NCI-H510A treated with DMSO at 0.1 percent for 48 hours (cell line): ENCODE data around the gene RIPK4.
"Not testable (repeated sequence)": the region's sequence is repeated elsewhere in the genome, so short reads cannot be mapped to it uniquely, and the experiment has no call there.

ENCODE experiments used
- DNase-seq: peaks from one replicate; lab custom pipeline; 2025; lab: John Stamatoyannopoulos, UW

Gene RIPK4

GRCh38 chr21:41737651-41738324, 29.1 kb downstream of the RIPK4 start:
- no peak for DNase-seq

DNA sequence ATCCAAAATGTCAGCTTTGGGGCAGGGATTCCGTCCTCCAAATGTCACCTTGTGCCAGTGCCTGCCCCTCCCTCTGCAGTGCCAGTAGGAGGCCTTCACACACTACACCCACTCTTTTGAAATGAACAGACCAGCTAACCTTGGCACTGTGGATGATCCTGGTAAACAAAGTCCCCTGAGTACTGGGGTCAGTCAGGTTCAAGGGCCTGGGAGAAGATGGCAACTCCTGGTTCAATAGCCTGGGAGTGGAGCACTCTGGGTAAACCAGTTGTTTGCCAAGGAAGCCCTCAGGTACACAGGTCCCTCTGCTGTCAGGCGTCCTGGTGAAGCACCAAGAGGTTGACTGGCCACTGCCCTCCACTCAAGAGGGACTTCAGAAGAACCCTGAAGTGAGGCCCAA, 30.4 kb downstream of the RIPK4 start:
- DNase-seq, result no peak

DNA sequence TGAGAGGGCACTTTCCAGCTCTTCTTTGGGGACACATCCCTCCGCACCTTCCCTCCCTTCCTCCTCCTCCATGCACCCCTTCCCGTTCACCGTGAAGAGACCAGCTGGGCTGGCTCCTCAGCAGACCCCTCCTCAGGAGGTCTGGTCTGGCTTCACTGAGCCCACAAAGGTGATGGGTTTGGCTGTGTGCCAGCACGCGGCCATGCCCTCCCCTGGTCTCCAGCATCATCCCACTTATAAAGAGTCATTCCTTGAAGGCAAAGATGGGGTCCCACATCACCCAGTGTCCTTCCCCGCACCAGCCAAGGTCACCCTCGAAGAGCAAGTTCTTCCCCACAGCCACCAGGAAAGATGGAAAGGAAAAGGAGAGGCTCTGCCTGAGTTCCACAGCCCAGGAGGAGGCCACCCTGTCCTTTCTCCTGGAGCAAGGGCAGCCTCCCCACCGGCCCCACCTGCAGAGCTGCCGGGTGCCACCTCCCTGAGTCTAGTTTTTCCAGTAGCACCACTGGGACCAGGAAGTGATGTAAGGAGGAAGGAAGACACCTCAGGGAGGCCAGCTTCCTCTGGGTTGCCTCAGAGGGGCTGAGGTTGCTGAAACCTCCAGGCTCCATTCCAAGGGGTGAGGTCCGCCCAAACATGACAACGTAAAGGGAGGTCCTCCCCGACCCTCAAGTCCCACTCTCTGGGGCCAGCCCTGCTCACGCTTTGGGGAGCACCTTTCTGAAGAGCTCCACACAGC, 32.7 kb downstream of the RIPK4 start:
- no peak for DNase-seq

DNA sequence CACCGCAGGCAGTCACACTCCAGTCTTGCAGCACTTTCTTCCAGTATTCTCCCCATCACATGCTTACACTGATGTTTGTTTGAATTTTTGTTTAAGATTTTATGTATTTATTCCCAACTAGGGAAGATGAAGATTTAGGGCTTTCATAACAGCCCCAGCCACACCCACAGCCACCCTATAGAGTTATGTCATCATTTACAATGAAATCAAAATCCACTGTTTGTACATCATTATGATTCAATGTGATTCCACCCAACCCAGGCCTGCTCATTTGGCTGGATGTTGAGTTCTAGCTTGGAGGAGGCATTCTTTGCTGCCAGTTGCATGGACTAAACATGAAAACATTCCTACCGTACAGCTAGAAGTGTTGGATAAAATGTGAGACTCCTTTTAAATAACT, 35.8 kb downstream of the RIPK4 start:
- DNase-seq, result no peak

- DNase-seq, result no peak
These were observed 36.5 kb downstream of the RIPK4 start for GRCh38 chr21:41730367-41730765.

DNA sequence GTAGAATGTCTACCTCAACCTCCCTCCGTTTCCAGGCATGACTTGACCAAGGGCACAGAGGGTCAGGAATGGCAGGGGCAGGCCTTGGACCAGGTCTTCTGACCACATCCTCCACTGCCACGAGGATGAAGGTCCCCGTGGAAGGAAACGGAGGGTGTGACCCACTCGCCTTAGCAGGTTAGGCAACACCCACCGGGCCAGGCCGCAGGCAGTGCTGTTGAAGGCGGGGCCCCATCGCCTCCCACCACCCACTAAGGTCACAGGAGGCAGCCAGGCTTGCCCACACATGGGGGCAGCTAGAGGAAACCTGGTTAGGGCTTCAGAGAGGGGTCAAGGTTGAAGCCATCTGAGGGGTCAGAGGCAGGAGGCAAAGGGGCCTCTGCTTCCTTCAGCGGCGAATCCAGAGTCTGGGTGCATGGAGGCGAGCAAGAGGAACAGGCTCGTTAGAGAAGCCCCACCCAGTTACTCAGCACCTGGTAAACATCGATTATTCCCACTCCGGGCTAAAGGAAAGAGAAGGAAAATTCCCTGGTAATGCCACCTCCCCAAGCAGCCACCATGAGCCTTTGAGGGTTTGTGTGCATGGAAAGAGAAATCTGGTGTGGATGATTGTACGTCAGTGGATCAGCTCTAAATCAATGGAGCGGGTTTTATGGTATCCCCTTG, 37.0 kb downstream of the RIPK4 start:
- DNase-seq, result no peak

- DNase-seq, result no peak
These were observed 38.8 kb downstream of the RIPK4 start for GRCh38 chr21:41727784-41728763.

GRCh38 chr21:41726970-41727783, 39.7 kb downstream of the RIPK4 start:
- DNase-seq, result peak; percentile 71

- peak; percentile 38 for DNase-seq
These were observed 40.3 kb downstream of the RIPK4 start for GRCh38 chr21:41726630-41726969.

GRCh38 chr21:41726058-41726558, 40.7 kb downstream of the RIPK4 start:
- no peak for DNase-seq

DNA sequence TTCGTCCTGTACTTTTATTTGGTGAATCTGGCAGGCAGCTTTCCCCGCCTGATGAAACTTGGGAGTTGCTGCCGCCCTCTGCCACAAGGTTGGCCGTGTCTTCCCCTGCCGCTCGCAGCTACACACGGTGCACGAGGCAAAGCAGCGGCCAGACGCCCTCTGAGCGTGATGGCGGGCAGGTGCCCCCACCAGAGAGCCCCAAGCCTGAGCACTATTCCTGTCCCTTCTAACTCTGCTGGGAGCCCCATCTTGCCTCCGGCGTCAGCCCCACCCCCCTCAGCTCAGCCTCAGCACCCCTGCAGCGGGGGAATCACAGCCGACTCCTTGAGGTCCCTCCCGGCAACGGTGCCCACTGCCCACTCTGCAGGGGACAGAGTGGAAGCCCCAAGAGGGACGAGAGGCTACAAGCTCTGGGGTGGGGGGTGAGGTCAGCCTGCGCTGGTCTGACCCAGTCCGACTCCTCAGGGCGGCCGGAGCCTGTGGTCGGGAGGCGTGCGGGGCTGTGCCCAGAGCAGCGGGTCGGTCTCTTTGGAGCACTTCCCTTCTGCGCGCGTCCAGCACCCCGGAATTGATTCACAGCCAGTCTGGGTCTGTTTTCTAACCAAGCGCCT, 41.3 kb downstream of the RIPK4 start:
- DNase-seq, result no peak

DNA sequence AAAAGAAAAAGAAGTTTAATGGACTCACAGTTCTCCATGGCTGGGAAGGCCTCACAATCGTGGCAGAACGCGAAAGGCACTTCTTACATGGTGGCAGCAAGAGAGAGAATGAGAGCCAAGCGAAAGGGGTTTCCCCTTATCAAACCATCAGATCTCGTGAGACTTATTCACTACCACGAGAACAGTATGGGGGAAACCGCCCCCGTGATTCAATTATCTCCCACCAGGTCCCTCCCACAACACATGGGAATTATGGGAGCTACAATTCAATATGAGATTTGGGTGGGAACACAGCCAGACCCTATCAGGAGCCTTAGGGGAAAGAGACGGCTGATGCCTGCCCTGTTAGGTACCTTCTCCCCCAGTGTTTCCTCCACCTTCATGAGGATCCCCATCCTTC, 43.0 kb downstream of the RIPK4 start:
- DNase-seq, result not testable (repeated sequence)

GRCh38 chr21:41722052-41723018, 44.5 kb downstream of the RIPK4 start:
- DNase-seq, result no peak

DNA sequence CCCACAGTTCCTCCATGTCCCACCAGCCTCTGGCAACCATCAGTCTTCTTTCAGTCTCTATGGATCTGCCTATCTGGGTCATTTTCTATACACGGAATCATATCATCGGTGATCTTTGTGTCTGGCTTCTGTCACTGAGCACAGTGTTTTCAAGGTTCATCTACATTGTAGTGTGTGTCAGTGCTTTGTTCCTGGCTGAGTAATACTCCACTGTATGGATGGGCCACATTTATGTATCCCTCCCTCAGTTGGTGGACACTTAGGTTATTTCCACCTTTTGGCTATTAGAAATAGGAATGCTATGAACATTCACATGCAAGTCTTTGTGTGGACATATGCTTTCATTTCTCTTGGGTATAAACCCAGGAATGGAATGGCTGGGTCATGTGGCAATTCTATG, 46.6 kb downstream of the RIPK4 start:
- no peak for DNase-seq

DNA sequence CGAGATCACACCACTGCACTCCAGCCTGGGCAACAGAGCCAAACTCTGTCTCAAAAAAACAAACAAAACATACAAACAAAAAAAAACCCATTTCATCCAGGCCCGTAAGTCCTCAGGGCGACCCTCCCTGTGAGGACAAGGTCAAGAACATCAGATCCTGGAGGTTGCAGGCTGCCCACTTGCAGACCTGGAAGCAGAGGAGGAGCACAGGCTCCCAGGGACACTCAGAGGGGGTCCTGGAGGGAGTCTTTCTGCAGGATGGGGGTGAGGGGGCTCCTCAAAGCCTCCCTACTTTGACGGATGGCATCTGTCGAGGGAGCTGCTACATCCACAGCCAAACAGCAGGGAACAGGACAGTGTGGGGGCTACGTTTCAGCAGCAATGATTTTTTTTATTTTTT, 47.2 kb downstream of the RIPK4 start:
- DNase-seq, result no peak

GRCh38 chr21:41717573-41718330, 49.1 kb downstream of the RIPK4 start:
- DNase-seq, result no peak

- DNase-seq, result no peak
These were observed 50.1 kb downstream of the RIPK4 start for GRCh38 chr21:41716751-41717150.

DNA sequence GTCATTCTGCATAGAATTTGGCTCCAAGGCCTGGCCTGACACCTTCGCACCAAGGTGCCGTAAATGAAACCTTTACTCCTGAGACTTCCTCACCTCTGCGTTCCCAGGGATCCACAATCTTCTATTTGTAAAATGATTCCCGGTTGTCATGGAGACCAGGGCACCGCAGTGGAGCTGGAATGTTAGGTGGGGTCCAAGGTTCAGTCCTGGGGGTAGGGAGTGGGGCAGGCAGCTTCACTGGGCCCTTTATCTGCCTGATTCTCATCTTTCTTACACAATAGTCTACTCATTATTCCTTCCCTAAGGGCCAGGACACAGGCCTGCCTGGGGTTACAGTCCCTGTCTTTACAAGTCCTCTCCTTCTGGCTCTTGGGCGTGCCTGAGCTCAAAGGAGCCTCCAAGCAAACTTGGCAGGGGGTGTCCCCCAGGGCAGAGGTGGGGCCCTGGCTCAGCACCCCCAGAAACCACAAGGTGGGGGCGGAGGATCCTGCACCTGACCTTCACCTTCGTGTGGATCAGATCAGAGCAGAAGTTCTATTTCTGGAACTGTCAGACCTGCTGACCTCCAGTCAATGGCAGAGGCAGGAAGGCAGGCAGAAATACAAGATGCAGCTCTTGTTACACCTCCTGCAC, 51.1 kb downstream of the RIPK4 start:
- DNase-seq, result no peak
